ENCODE data around the gene BCL7C.

DNA sequence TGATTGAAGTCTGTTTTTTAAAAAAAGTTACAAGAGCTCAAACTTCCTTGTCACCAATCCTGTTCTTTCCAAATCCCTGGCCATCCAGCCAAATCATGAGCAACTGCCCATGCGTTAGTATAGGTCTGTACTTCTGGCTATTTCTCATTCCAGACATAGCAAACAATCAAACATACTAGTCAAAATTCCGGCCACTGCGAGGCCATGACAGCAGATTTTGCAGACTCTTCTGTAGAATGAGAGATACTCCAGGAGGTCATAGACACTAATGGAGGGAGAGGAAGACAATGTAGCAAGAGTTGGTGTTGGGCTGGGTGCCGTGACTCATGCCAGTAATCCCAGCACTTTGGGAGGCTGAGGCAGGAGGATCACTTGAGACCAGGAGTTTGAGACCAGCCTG is 50.9 kb downstream of the BCL7C start:
- TF ChIP-seq, protein P1, sequence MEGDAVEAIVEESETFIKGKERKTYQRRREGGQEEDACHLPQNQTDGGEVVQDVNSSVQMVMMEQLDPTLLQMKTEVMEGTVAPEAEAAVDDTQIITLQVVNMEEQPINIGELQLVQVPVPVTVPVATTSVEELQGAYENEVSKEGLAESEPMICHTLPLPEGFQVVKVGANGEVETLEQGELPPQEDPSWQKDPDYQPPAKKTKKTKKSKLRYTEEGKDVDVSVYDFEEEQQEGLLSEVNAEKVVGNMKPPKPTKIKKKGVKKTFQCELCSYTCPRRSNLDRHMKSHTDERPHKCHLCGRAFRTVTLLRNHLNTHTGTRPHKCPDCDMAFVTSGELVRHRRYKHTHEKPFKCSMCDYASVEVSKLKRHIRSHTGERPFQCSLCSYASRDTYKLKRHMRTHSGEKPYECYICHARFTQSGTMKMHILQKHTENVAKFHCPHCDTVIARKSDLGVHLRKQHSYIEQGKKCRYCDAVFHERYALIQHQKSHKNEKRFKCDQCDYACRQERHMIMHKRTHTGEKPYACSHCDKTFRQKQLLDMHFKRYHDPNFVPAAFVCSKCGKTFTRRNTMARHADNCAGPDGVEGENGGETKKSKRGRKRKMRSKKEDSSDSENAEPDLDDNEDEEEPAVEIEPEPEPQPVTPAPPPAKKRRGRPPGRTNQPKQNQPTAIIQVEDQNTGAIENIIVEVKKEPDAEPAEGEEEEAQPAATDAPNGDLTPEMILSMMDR (IDR thresholded peaks at IDR 0.05): no peak
- no peak for TF ChIP-seq POLR2A (IDR thresholded peaks at IDR 0.05)

All from adrenal gland (tissue), 5 donors.